Panc1 (cell line): Measurements from ENCODE around the gene CDSN. TPM values are rescaled to one million over a fixed set of nuclear protein-coding genes. Genes with fewer than 3 reads are reported as not detected.
"Not testable (repeated sequence)": the region's sequence is repeated elsewhere in the genome, so short reads cannot be mapped to it uniquely, and the experiment has no call there.

Source experiments
- ATAC-seq: fragments of 200-7000 bp; cut with Tn5 transposase; 2 replicates; pipeline ENCODE4 v1.9.1; 2020; ENCODE audit warnings: mild to moderate bottlenecking, moderate library complexity
- BruUV-seq: library from RNA; stranded (reverse); fragments of 400-500 nt; replicated peaks from 2 replicates; lab custom pipeline; 2021; lab: Mats Ljungman, UMichigan
- CTCF ChIA-PET: fragments of 300-600 bp; sonication (Branson Sonifier 250); formaldehyde crosslinking; loops from one replicate; lab custom pipeline; 2022; ENCODE audit warnings: antibody characterized with exemption; lab: Charles Lee
- POLR2A ChIA-PET: fragments of 300-600 bp; sonication (Branson Sonifier 250); formaldehyde crosslinking; loops from one replicate; lab custom pipeline; 2022; ENCODE audit warnings: antibody characterized with exemption; lab: Charles Lee
- DNase-seq: peaks from one replicate; pipeline ENCODE4 v3.0.0-alpha.2; 2010; ENCODE audit warnings: low read depth, low spot score
- H3K27ac ChIP-seq: 2 replicates; pipeline ENCODE4 v1.5.1; 2011; ENCODE audit warnings: mild to moderate bottlenecking, low read length, inconsistent platforms
- H3K27me3 ChIP-seq: fragments of 200-500 bp; sonication (Bioruptor generic); 2 replicates; pipeline ENCODE4 v1.6.0; 2014; ENCODE audit warnings: low read length, inconsistent platforms; ENCODE audit not compliant: control insufficient read depth, insufficient read depth
- H3K36me3 ChIP-seq: fragments of 200-500 bp; sonication (Bioruptor generic); 2 replicates; pipeline ENCODE4 v1.5.1; 2014; ENCODE audit warnings: inconsistent platforms, mild to moderate bottlenecking, low read length, moderate library complexity; ENCODE audit not compliant: control insufficient read depth, insufficient read depth
- H3K4me1 ChIP-seq: 2 replicates; pipeline ENCODE4 v1.5.1; 2011; ENCODE audit warnings: inconsistent platforms, mild to moderate bottlenecking, low read length, moderate library complexity; ENCODE audit not compliant: control insufficient read depth, insufficient read depth
- H3K4me3 ChIP-seq, 2 experiments: 2 replicates each; pipeline ENCODE4 v1.5.1; 2011 to 2012; ENCODE audit warnings: low read depth in 2 of 2, low read length in 2 of 2, mild to moderate bottlenecking in 2 of 2, inconsistent platforms in 1 of 2, moderate library complexity in 1 of 2
- H3K9me3 ChIP-seq: fragments of 200-500 bp; sonication (Bioruptor generic); 2 replicates; pipeline ENCODE4 v1.5.1; 2014; ENCODE audit warnings: low read depth, mild to moderate bottlenecking, inconsistent platforms, low read length, moderate library complexity; ENCODE audit not compliant: control insufficient read depth, insufficient read depth
- POLR2AphosphoS5 ChIP-seq: IDR thresholded peaks from 2 replicates; pipeline ENCODE4 v1.6.1; 2012; ENCODE audit warnings: mild to moderate bottlenecking, low read depth, low read length, moderate library complexity
- SIN3A ChIP-seq: IDR thresholded peaks from 2 replicates; pipeline ENCODE4 v1.6.1; 2012; ENCODE audit warnings: low read depth, mild to moderate bottlenecking, low read length, moderate library complexity, borderline replicate concordance; ENCODE audit not compliant: insufficient read depth
- TCF7L2 ChIP-seq: IDR thresholded peaks from 2 replicates; pipeline ENCODE4 v1.6.1; 2011; ENCODE audit warnings: mild to moderate bottlenecking, low read depth, low read length, inconsistent platforms
- in situ Hi-C: cut with HindIII; loops from 2 replicates; pipeline ENCODE4 v1.10.0; 2016; ENCODE audit warnings: low sequenced_read_pairs, low pct_unique_long_range_greater_than_20kb
- intact Hi-C: fragments of 100-400 bp; cut with micrococcal nuclease; formaldehyde crosslinking; loops from one replicate; pipeline ENCODE4 v1.10.0; 2022; ENCODE audit not compliant: unreplicated experiment
- total RNA-seq: library from RNA; stranded (reverse); gene quantifications from one replicate; pipeline ENCODE4 v1.2.1, GENCODE V29; 2021; ENCODE audit not compliant: unreplicated experiment
- TF ChIP-seq, protein P1 (sequence below), 2 experiments: IDR thresholded peaks; 2 replicates each; pipeline ENCODE4 v1.6.1; 2011 to 2012; ENCODE audit warnings: low read depth in 2 of 2, control low read depth in 1 of 2, low read length in 1 of 2, mild to moderate bottlenecking in 1 of 2, moderate library complexity in 1 of 2; ENCODE audit not compliant: insufficient read depth in 1 of 2
- TF ChIP-seq, protein P2 (sequence below): fragments of 450-650 bp; IDR thresholded peaks from 2 replicates; pipeline ENCODE4 v1.5.1; 2017; ENCODE audit warnings: mild to moderate bottlenecking

CDSN gene
- total RNA-seq, 1 experiment from 2014 or later = not detected

DNA sequence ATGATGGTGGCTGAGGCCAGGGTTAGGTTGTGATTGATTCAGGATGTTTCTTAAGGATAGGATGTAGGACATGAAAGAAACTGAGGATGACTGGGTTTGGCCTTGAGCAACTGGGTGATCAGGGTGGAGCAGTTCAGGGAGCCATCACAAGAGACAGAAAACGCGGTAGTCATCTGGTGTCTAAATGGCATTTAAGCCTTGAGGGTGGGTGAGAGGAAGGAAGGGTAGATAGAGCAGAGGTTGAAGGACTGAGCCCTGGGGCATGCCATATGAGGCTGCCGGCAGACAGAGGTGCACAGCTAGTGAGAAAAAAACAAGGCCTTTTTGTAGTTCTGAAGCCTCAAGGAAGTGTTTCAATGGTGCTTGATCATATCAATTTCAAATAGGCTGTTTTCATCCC is 48.4 kb upstream of the CDSN start:
- intact Hi-C loops = no loop called here
- CTCF ChIA-PET = no interaction called here

DNA sequence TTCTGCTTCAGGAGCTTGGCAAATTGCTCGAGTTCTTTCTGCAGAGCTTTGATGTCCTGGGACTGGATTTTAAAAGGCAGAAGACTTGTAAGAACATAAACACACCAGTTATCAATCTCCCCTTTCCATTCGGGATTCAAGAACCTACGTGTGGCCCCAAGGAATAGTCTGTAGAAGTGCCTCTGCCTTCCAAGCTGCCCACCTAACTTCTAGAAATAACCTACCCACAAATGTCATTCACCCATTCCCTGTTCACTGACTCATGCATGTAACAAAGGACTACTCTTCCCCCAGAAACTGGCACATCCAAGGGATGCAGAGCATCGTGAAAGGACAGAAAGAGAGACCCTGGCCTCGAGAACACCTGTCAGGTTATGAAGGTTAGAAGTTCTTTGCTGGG is 45.7 kb upstream of the CDSN start:
- Histone ChIP-seq H3K27ac (no peak overlapping the region), H3K36me3 (no peaks in the 10 kb centered on the region), H3K9me3 (no peaks in the 10 kb centered on the region), H3K4me1 (no peaks in the 10 kb centered on the region), H3K4me3 (no peak overlapping the region), H3K27me3 (no peaks in the 10 kb centered on the region)
- no peak for DNase-seq
- ChIA-PET CTCF (no interaction called here), POLR2A (no interaction called here)
- ATAC-seq = no peak
- no peak for TF ChIP-seq SIN3A
- TF ChIP-seq, protein P1, sequence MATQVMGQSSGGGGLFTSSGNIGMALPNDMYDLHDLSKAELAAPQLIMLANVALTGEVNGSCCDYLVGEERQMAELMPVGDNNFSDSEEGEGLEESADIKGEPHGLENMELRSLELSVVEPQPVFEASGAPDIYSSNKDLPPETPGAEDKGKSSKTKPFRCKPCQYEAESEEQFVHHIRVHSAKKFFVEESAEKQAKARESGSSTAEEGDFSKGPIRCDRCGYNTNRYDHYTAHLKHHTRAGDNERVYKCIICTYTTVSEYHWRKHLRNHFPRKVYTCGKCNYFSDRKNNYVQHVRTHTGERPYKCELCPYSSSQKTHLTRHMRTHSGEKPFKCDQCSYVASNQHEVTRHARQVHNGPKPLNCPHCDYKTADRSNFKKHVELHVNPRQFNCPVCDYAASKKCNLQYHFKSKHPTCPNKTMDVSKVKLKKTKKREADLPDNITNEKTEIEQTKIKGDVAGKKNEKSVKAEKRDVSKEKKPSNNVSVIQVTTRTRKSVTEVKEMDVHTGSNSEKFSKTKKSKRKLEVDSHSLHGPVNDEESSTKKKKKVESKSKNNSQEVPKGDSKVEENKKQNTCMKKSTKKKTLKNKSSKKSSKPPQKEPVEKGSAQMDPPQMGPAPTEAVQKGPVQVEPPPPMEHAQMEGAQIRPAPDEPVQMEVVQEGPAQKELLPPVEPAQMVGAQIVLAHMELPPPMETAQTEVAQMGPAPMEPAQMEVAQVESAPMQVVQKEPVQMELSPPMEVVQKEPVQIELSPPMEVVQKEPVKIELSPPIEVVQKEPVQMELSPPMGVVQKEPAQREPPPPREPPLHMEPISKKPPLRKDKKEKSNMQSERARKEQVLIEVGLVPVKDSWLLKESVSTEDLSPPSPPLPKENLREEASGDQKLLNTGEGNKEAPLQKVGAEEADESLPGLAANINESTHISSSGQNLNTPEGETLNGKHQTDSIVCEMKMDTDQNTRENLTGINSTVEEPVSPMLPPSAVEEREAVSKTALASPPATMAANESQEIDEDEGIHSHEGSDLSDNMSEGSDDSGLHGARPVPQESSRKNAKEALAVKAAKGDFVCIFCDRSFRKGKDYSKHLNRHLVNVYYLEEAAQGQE (IDR thresholded peaks at IDR 0.05; ENCODE audit: insufficient read depth in 1 of 2, low read depth in 2 of 2, low read length in 1 of 2) = no peak
- TF ChIP-seq POLR2AphosphoS5 = no peak
- TF ChIP-seq, protein P2, sequence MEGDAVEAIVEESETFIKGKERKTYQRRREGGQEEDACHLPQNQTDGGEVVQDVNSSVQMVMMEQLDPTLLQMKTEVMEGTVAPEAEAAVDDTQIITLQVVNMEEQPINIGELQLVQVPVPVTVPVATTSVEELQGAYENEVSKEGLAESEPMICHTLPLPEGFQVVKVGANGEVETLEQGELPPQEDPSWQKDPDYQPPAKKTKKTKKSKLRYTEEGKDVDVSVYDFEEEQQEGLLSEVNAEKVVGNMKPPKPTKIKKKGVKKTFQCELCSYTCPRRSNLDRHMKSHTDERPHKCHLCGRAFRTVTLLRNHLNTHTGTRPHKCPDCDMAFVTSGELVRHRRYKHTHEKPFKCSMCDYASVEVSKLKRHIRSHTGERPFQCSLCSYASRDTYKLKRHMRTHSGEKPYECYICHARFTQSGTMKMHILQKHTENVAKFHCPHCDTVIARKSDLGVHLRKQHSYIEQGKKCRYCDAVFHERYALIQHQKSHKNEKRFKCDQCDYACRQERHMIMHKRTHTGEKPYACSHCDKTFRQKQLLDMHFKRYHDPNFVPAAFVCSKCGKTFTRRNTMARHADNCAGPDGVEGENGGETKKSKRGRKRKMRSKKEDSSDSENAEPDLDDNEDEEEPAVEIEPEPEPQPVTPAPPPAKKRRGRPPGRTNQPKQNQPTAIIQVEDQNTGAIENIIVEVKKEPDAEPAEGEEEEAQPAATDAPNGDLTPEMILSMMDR = no peak
- no peak for TF ChIP-seq TCF7L2
- intact Hi-C loops (no loop called here), in situ Hi-C loops (no loop called here)
- BruUV-seq = no TSS peak

More for the DNA sequence above, 48.4 kb upstream of the CDSN start:
- POLR2A ChIA-PET = no interaction called here
- no peaks in the 10 kb centered on the region for H3K27me3 ChIP-seq
- H3K4me1 ChIP-seq = no peaks in the 10 kb centered on the region
- no peaks in the 10 kb centered on the region for H3K36me3 ChIP-seq
- no TSS peak for BruUV-seq
- TF ChIP-seq, protein P1 (IDR thresholded peaks at IDR 0.05; ENCODE audit: insufficient read depth in 1 of 2, low read depth in 2 of 2, low read length in 1 of 2) = no peak
- TF ChIP-seq TCF7L2 = no peak
- TF ChIP-seq, protein P2 = no peak
- TF ChIP-seq SIN3A = no peak
- TF ChIP-seq POLR2AphosphoS5 = no peak
- ATAC-seq = no peak
- no peak for DNase-seq
- no peaks in the 10 kb centered on the region for H3K9me3 ChIP-seq
- H3K4me3 ChIP-seq = no peak overlapping the region
- H3K27ac ChIP-seq = no peak overlapping the region
- in situ Hi-C loops = no loop called here

DNA sequence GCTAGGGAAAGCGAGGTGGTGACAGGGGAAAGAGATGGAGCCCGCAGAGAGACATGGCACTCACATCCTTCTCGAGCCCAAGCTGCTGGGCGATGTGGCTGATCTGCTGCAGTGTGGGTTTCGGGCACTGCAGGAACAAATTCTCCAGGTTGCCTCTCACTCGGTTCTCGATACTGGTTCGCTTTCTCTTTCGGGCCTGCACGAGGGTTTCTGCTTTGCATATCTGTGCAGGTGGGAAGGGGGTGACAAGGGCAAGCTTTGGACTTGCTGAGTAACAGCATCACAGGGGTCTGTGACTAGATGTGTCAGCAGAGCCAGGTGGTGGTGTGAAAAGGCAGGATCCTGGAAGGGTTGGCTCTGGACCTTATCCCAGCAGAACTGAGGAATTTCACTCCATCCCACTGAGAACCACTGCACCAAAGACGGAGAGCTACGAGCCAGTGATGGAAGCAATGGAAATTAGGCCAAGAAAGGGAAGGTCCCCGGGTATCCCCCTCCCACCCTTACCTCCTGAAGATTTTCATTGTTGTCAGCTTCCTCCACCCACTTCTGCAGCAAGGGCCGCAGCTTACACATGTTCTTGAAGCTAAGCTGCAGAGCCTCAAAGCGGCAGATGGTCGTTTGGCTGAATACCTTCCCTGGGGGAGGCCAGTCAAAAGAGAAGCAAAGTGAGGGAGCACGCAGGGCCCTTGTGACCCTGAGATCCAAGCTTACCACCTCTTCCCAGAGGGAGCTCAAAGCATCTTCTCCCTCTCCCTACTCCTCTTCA is 45.0 kb upstream of the CDSN start:
- CTCF ChIA-PET, BruUV-seq, H3K4me3 ChIP-seq, H3K36me3 ChIP-seq, H3K27me3 ChIP-seq, H3K9me3 ChIP-seq, DNase-seq, H3K27ac ChIP-seq, in situ Hi-C loops, H3K4me1 ChIP-seq, POLR2A ChIA-PET, intact Hi-C loops: not testable (repeated sequence)
- ATAC-seq = 0 out of 2 replicates have a peak, but pooled peaks have one; percentile 17
